ENCODE measurements around the gene COMMD3. TPM values are rescaled to one million over a fixed set of nuclear protein-coding genes. Genes with fewer than 3 reads are reported as not detected.

Gene COMMD3
- total and polyA plus RNA-seq, 2 donors (not counting 1 experiment from before 2014, with no cell fraction given): 46.0 to 74.3 TPM

GRCh38 chr10:22365233-22365632 is 49.0 kb downstream of the COMMD3 start:
- Mint-ChIP-seq H3K4me1 (peaks cover 14% of the 10 kb centered on the region), H3K9me3 (ENCODE audit: insufficient read depth) (no peaks in the 10 kb centered on the region)
- peak; percentile 89 for ATAC-seq (ENCODE audit: low read depth)

DNA sequence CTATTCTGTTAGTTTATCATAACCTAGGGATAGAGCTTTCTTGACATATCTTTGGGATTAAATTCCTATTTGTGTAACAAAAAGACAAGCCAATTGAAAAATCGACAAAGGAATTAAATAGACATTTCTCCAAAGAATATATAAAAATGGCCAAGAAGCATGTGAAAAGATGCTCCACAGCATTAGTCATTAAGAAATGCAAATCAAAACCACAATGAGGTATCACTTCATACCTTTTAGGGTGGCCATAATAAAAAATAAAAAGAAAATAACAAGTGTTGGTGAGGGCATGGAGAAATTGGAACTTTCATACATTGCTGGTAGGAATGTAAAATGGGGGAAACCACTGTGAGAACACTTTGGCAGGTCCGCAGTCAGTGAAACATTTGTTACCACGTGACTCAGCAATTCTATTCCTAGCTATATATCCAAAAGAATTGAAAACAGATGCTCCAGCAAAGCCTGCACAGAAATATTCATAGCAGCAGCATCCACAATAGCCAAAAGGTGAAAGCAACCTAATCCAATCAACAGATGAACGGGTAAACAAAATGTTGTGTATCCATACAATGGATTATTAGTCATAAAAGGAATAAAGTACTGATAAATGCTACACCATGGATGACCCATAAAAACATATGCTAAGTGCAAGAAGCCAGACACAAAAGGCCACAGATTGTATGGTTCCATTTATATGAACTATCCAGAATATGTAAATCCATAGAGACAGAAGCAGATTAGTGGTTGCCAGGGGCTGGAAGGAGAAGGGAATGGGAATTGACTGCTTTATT is 49.7 kb downstream of the COMMD3 start:
- no peaks in the 10 kb centered on the region for H3K36me3 ChIP-seq (replicated peaks in 1 of 2; ENCODE audit: control extremely low read depth in 1 of 2, control insufficient read depth in 1 of 2, extremely low read depth in 1 of 2, insufficient read depth in 2 of 2, low read length in 1 of 2)
- no CpG with 5 or more reads among the region's 4 CpGs for WGBS (ENCODE audit: insufficient coverage)
- no peaks in the 10 kb centered on the region for H3K27me3 Mint-ChIP-seq
- no peaks in the 10 kb centered on the region for H3K9me3 Mint-ChIP-seq (ENCODE audit: insufficient read depth)
- no peak overlapping the region for H3K27ac ChIP-seq (ENCODE audit: low read length in 2 of 2)
- H3K9me3 ChIP-seq (ENCODE audit: control extremely low read depth in 1 of 3, control insufficient read depth in 2 of 3, insufficient read depth in 1 of 3, low read length in 2 of 3): no peaks in the 10 kb centered on the region
- H3K4me1 ChIP-seq (ENCODE audit: control insufficient read depth in 2 of 2, insufficient read depth in 2 of 2, low read length in 2 of 2): peaks cover 7 to 8% of the 10 kb centered on the region in 2 donors
- H4K20me1 ChIP-seq (ENCODE audit: control insufficient read depth, insufficient read depth, low read length, poor library complexity, severe bottlenecking): no peaks in the 10 kb centered on the region
- no peak overlapping the region for H3K4me3 ChIP-seq (ENCODE audit: control extremely low read depth in 1 of 5, extremely low read depth in 1 of 5, insufficient read depth in 1 of 5, low read depth in 2 of 5, low read length in 4 of 5)
- TF ChIP-seq, protein P1, sequence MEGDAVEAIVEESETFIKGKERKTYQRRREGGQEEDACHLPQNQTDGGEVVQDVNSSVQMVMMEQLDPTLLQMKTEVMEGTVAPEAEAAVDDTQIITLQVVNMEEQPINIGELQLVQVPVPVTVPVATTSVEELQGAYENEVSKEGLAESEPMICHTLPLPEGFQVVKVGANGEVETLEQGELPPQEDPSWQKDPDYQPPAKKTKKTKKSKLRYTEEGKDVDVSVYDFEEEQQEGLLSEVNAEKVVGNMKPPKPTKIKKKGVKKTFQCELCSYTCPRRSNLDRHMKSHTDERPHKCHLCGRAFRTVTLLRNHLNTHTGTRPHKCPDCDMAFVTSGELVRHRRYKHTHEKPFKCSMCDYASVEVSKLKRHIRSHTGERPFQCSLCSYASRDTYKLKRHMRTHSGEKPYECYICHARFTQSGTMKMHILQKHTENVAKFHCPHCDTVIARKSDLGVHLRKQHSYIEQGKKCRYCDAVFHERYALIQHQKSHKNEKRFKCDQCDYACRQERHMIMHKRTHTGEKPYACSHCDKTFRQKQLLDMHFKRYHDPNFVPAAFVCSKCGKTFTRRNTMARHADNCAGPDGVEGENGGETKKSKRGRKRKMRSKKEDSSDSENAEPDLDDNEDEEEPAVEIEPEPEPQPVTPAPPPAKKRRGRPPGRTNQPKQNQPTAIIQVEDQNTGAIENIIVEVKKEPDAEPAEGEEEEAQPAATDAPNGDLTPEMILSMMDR (IDR thresholded peaks at IDR 0.05): no peak
- no peak for TF ChIP-seq EZH2 (IDR thresholded peaks at IDR 0.05; ENCODE audit: borderline replicate concordance, insufficient read depth, low read depth, low read length, poor library complexity, severe bottlenecking)
- ATAC-seq (ENCODE audit: low read depth): no peak
- no peaks in the 10 kb centered on the region for H3K27me3 ChIP-seq (replicated peaks in 1 of 4; ENCODE audit: control extremely low read depth in 1 of 4, control insufficient read depth in 3 of 4, insufficient read depth in 4 of 4, low read length in 3 of 4)
- no peak overlapping the region for H3K4me2 ChIP-seq (replicated peaks; ENCODE audit: low read depth, low read length, poor library complexity, severe bottlenecking)
- H3K9ac ChIP-seq (ENCODE audit: low read length): no peak overlapping the region
- H3K4me3 Mint-ChIP-seq: no peak overlapping the region
- no peak overlapping the region for H3K27ac Mint-ChIP-seq
- intact Hi-C loops (cut with micrococcal nuclease): loop anchor here (5.0 kb wide), 1 partner anchor 51 kb away; no protein-coding TSS in a partner anchor
- ChIA-PET POLR2A (no interaction called here), CTCF (no interaction called here)
- no peaks in the 10 kb centered on the region for H3K79me2 ChIP-seq (ENCODE audit: control insufficient read depth, insufficient read depth, low read length)
- DNase-seq: no peak
- no peak overlapping the region for H2AFZ ChIP-seq (ENCODE audit: insufficient read depth, low read depth, low read length, poor library complexity, severe bottlenecking)
- H3K4me1 Mint-ChIP-seq: peaks cover 17% of the 10 kb centered on the region

More at GRCh38 chr10:22365233-22365632, 49.0 kb downstream of the COMMD3 start:
- Histone ChIP-seq H3K36me3 (replicated peaks in 1 of 2; ENCODE audit: control extremely low read depth in 1 of 2, control insufficient read depth in 1 of 2, extremely low read depth in 1 of 2, insufficient read depth in 2 of 2, low read length in 1 of 2) (no peaks in the 10 kb centered on the region), H3K4me2 (replicated peaks; ENCODE audit: low read depth, low read length, poor library complexity, severe bottlenecking) (no peak overlapping the region), H3K27ac (ENCODE audit: low read length in 2 of 2) (no peak overlapping the region), H3K79me2 (ENCODE audit: control insufficient read depth, insufficient read depth, low read length) (no peaks in the 10 kb centered on the region), H3K27me3 (replicated peaks in 1 of 4; ENCODE audit: control extremely low read depth in 1 of 4, control insufficient read depth in 3 of 4, insufficient read depth in 4 of 4, low read length in 3 of 4) (no peaks in the 10 kb centered on the region), H3K9ac (ENCODE audit: low read length) (no peak overlapping the region), H3K9me3 (ENCODE audit: control extremely low read depth in 1 of 3, control insufficient read depth in 2 of 3, insufficient read depth in 1 of 3, low read length in 2 of 3) (no peaks in the 10 kb centered on the region), H3K4me3 (ENCODE audit: control extremely low read depth in 1 of 5, extremely low read depth in 1 of 5, insufficient read depth in 1 of 5, low read depth in 2 of 5, low read length in 4 of 5) (no peak overlapping the region), H2AFZ (ENCODE audit: insufficient read depth, low read depth, low read length, poor library complexity, severe bottlenecking) (no peak overlapping the region), H3K4me1 (ENCODE audit: control insufficient read depth in 2 of 2, insufficient read depth in 2 of 2, low read length in 2 of 2) (peaks cover 6% of the 10 kb centered on the region in 2 donors), H4K20me1 (ENCODE audit: control insufficient read depth, insufficient read depth, low read length, poor library complexity, severe bottlenecking) (no peaks in the 10 kb centered on the region)
- POLR2A ChIA-PET: no interaction called here
- CTCF ChIA-PET: no interaction called here
- TF ChIP-seq, protein P1 (IDR thresholded peaks at IDR 0.05): no peak
- TF ChIP-seq EZH2 (IDR thresholded peaks at IDR 0.05; ENCODE audit: borderline replicate concordance, insufficient read depth, low read depth, low read length, poor library complexity, severe bottlenecking): no peak
- intact Hi-C loops (cut with micrococcal nuclease): loop anchor here (5.0 kb wide), 1 partner anchor 52 kb away; no protein-coding TSS in a partner anchor
- DNase-seq: peak; percentile 41
- H3K27ac Mint-ChIP-seq: no peak overlapping the region
- H3K27me3 Mint-ChIP-seq: no peaks in the 10 kb centered on the region
- no peak overlapping the region for H3K4me3 Mint-ChIP-seq
- WGBS (ENCODE audit: insufficient coverage): no CpG with 5 or more reads among the region's 1 CpG

Data from B cell (primary cell).